Measurements from ENCODE around the gene ITPRIP. TPM values are rescaled to one million over a fixed set of nuclear protein-coding genes. Genes with fewer than 3 reads are reported as not detected.

ITPRIP gene
- total and polyA plus RNA-seq, 8 donors, result 16.6 to 29.2 (median 17.9) TPM

- intact Hi-C loops (cut with DNase I), result no loop called here
- H3K36me3 ChIP-seq, result peaks cover 0 to 77% of the 10 kb centered on the region in 2 donors
- DNase-seq (no peak), ATAC-seq (no peak)
- peak overlapping the region; percentile 30 to 41 for H3K27ac ChIP-seq
- H3K4me1 ChIP-seq, result peaks cover 0 to 43% of the 10 kb centered on the region in 2 donors
- no peak overlapping the region for H3K4me3 ChIP-seq
- H3K9me3 ChIP-seq, result no peaks in the 10 kb centered on the region
- TF ChIP-seq CTCF (IDR thresholded peaks at IDR 0.05), result no peak
- H3K27me3 ChIP-seq, result no peaks in the 10 kb centered on the region
Observed at GRCh38 chr10:104309980-104310978, 28.0 kb downstream of the ITPRIP start.

GRCh38 chr10:104308439-104308903 is 29.8 kb downstream of the ITPRIP start:
- Histone ChIP-seq H3K9me3 (no peaks in the 10 kb centered on the region), H3K27ac (peak overlapping the region in 1 of 2 donors; percentile 23), H3K4me3 (no peak overlapping the region), H3K27me3 (no peaks in the 10 kb centered on the region), H3K36me3 (peaks cover 0 to 59% of the 10 kb centered on the region in 2 donors), H3K4me1 (peaks cover 0 to 46% of the 10 kb centered on the region in 2 donors)
- ATAC-seq, result no peak
- intact Hi-C loops (cut with DNase I), result no loop called here
- DNase-seq, result no peak
- no peak for TF ChIP-seq CTCF (IDR thresholded peaks at IDR 0.05)

GRCh38 chr10:104307576-104308438 is 30.5 kb downstream of the ITPRIP start:
- H3K27me3 ChIP-seq, result no peaks in the 10 kb centered on the region
- peaks cover 0 to 53% of the 10 kb centered on the region in 2 donors for H3K36me3 ChIP-seq
- intact Hi-C loops (cut with DNase I), result no loop called here
- no peak for TF ChIP-seq CTCF (IDR thresholded peaks at IDR 0.05)
- no peak overlapping the region for H3K4me3 ChIP-seq
- ATAC-seq, result no peak
- no peak for DNase-seq
- H3K9me3 ChIP-seq, result no peaks in the 10 kb centered on the region
- peaks cover 0 to 46% of the 10 kb centered on the region in 2 donors for H3K4me1 ChIP-seq
- H3K27ac ChIP-seq, result peak overlapping the region in 1 of 2 donors; percentile 23

GRCh38 chr10:104306897-104307296 is 31.4 kb downstream of the ITPRIP start:
- Histone ChIP-seq H3K27me3 (no peaks in the 10 kb centered on the region), H3K27ac (no peak overlapping the region), H3K9me3 (no peaks in the 10 kb centered on the region), H3K4me3 (no peak overlapping the region), H3K36me3 (peaks cover 0 to 43% of the 10 kb centered on the region in 2 donors), H3K4me1 (peaks cover 0 to 41% of the 10 kb centered on the region in 2 donors)
- DNase-seq (no peak), ATAC-seq (no peak)
- no peak for TF ChIP-seq CTCF (IDR thresholded peaks at IDR 0.05)
- intact Hi-C loops (cut with DNase I), result no loop called here

Data from left lung (tissue), 10 donors.